HEK293T (cell line): Measurements from ENCODE around the gene FYB1.

ENCODE experiments used
- CTCF ChIA-PET: fragments of 350-600 bp; formaldehyde crosslinking; extraction: SDS; loops from one replicate; lab custom pipeline; 2021; ENCODE audit warnings: antibody characterized with exemption, inconsistent platforms; lab: Yijun Ruan, JAX
- POLR2A ChIA-PET: fragments of 350-600 bp; formaldehyde crosslinking; extraction: SDS; loops from one replicate; lab custom pipeline; 2020; ENCODE audit warnings: antibody characterized with exemption, inconsistent platforms; lab: Yijun Ruan, JAX
- DNase-seq: peaks from one replicate; pipeline ENCODE4 v3.0.0; 2012; ENCODE audit warnings: mixed read lengths; ENCODE audit errors: extremely low spot score
- ARNT ChIP-seq: fragments of 450-650 bp; IDR thresholded peaks from 2 replicates; pipeline ENCODE4 v1.6.1; 2017; ENCODE audit warnings: mild to moderate bottlenecking
- BHLHE40 ChIP-seq: fragments of 450-650 bp; IDR thresholded peaks from 2 replicates; pipeline ENCODE4 v1.6.1; 2016; ENCODE audit warnings: mild to moderate bottlenecking, moderate library complexity, borderline replicate concordance
- CTBP1 ChIP-seq: fragments of 450-650 bp; IDR thresholded peaks from 2 replicates; pipeline ENCODE4 v1.6.1; 2016; ENCODE audit warnings: borderline replicate concordance
- ELF4 ChIP-seq: fragments of 450-650 bp; IDR thresholded peaks from 2 replicates; pipeline ENCODE4 v1.6.1; 2017; ENCODE audit warnings: antibody characterized with exemption
- FOXA1 ChIP-seq: fragments of 450-650 bp; IDR thresholded peaks from 2 replicates; pipeline ENCODE4 v1.6.1; 2016; ENCODE audit warnings: mild to moderate bottlenecking
- FOXK2 ChIP-seq: fragments of 450-650 bp; IDR thresholded peaks from 2 replicates; pipeline ENCODE4 v1.6.1; 2016; ENCODE audit warnings: mild to moderate bottlenecking
- FOXM1 ChIP-seq: fragments of 450-650 bp; IDR thresholded peaks from 2 replicates; pipeline ENCODE4 v1.6.1; 2017; ENCODE audit warnings: mild to moderate bottlenecking, borderline replicate concordance
- HDGF ChIP-seq: fragments of 450-650 bp; IDR thresholded peaks from 2 replicates; pipeline ENCODE4 v1.6.1; 2017; ENCODE audit warnings: antibody characterized with exemption, borderline replicate concordance
- L3MBTL2 ChIP-seq: fragments of 450-650 bp; conservative IDR thresholded peaks from 2 replicates; pipeline ENCODE4 v1.6.1; 2016; ENCODE audit warnings: mild to moderate bottlenecking
- LEF1 ChIP-seq: fragments of 450-650 bp; IDR thresholded peaks from 2 replicates; pipeline ENCODE4 v1.6.1; 2017; ENCODE audit warnings: mild to moderate bottlenecking, borderline replicate concordance
- NFRKB ChIP-seq: fragments of 450-650 bp; IDR thresholded peaks from 2 replicates; pipeline ENCODE4 v1.6.1; 2016; ENCODE audit warnings: mild to moderate bottlenecking, moderate library complexity
- SP1 ChIP-seq: fragments of 450-650 bp; IDR thresholded peaks from 2 replicates; pipeline ENCODE4 v1.6.1; 2017
- SUZ12 ChIP-seq: fragments of 450-650 bp; IDR thresholded peaks from 2 replicates; pipeline ENCODE4 v1.6.1; 2016; ENCODE audit warnings: mild to moderate bottlenecking
- TARDBP ChIP-seq: fragments of 450-650 bp; IDR thresholded peaks from 2 replicates; pipeline ENCODE4 v1.6.1; 2016
- ZNF384 ChIP-seq: fragments of 450-650 bp; IDR thresholded peaks from 2 replicates; pipeline ENCODE4 v1.6.1; 2016
- TF ChIP-seq, protein P1 (sequence below): fragments of 450-650 bp; IDR thresholded peaks from 2 replicates; pipeline ENCODE4 v1.6.1; 2016

FYB1 gene

DNA sequence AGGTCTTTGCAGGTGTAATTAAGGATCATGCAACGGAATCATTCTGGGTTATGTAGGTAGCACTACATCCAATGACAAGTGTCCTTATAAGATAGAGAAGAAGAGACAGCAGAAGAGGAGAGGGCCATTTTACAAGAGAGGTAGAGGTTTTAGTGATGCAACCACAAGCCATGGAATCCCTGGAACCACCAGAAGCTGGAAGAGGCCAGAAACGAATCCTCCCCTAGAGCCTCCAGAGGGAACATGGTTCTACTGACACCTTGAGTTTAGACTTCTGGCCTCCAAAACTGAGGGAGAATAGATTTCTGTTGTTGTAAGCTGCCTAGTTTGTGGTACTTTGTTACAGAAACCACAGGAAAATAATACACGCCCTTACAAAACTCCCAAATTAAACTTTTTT, 3.5 kb downstream of the FYB1 start:
- no peak for DNase-seq
- CTCF ChIA-PET = interaction anchor here (0.6 to 1.6 kb wide), 3 partner anchors 68 to 1478 kb away, joined by 3 to 5 read pairs (median 3); no protein-coding TSS in a partner anchor
- no peak for TF ChIP-seq FOXK2
- no peak for TF ChIP-seq ELF4
- no peak for TF ChIP-seq FOXM1
- no peak for TF ChIP-seq TARDBP
- TF ChIP-seq, protein P1, sequence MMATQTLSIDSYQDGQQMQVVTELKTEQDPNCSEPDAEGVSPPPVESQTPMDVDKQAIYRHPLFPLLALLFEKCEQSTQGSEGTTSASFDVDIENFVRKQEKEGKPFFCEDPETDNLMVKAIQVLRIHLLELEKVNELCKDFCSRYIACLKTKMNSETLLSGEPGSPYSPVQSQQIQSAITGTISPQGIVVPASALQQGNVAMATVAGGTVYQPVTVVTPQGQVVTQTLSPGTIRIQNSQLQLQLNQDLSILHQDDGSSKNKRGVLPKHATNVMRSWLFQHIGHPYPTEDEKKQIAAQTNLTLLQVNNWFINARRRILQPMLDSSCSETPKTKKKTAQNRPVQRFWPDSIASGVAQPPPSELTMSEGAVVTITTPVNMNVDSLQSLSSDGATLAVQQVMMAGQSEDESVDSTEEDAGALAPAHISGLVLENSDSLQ = no peak
- no peak for TF ChIP-seq ZNF384
- no peak for TF ChIP-seq SP1
- TF ChIP-seq NFRKB = no peak
- TF ChIP-seq SUZ12 = no peak
- POLR2A ChIA-PET = no interaction called here

DNA sequence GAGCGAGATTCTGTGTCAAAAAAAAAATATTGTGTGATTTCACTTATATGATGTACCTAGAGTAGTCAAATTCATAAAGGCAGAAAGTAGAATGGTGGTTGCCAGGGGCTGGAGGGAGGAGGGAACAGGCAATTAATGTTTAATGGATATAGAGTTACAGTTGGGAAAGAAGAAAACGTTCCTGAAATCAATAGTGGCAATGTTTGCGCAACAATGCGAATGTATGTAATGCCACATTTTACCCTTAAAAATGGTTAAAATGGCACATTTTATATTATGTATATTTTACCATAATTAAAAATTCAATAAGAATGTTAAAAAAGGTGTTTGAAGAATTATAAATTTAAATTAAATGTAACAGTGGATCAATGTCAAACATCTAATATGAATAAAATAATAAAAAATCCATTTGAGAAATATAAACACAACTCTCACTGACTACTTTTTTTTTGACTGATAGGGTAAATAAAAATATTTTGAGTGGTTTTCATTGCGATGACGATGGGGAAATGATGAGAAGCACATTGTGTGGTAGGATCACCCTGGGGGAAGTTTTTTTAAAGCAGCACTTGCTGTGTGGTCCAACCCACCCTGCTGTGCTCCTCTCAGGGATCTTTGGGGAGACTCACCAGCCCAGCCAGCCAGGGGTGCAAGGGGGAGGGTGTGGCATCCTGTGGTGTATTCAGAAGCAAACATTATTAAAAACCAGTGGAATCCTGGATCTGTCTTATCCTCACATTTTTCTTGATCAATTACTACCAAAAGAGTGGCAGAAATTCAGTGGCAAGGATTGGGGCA, 4.3 kb downstream of the FYB1 start:
- no peak for DNase-seq
- POLR2A ChIA-PET = no interaction called here
- no peak for TF ChIP-seq HDGF
- CTCF ChIA-PET = no interaction called here

DNA sequence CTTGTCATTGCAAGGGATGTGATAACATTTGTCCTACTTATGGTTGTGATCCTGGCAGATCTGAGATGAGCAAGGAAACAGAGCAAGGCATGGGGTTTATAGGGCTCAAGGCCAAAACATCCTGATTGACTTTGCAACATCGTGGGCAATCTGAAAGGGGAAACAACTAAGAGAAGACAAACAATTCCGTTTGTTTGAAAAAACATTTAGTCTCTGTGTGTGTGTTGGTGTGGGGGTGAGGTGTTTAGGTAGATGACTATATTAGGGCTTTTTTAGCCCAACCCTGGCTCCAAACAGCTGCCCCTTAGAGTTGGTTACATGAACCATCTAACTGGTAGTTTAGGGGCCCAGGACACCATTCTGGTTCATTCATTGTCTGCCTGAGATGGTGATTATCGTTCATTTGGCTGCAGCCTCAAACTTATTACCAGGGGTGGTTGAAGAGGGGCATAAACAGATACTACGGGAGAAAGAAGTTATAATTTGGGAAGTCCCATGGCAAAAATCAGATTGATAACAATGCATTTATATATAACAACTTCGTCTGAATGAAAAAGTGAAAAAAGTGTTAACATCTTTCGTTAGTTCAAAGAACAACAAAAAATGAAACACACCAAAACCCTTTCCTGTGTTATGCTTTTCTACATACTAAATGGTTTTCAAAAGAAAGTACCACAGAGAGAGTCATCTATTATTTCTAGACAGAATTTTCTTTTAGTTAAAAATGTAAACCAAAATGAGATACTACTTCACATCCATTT, 5.7 kb downstream of the FYB1 start:
- ChIA-PET CTCF (interaction anchor here (0.6 kb wide), 1 partner anchor 158 kb away, joined by 3 read pairs; no protein-coding TSS in a partner anchor), POLR2A (no interaction called here)
- TF ChIP-seq, protein P1 = no peak
- TF ChIP-seq L3MBTL2 (no peak), TARDBP (no peak), FOXM1 (no peak), ARNT (no peak), BHLHE40 (no peak), SUZ12 (no peak), FOXK2 (no peak), NFRKB (no peak), ZNF384 (no peak), SP1 (no peak), FOXA1 (no peak), HDGF (no peak), CTBP1 (no peak), ELF4 (no peak), LEF1 (no peak)
- no peak for DNase-seq

DNA sequence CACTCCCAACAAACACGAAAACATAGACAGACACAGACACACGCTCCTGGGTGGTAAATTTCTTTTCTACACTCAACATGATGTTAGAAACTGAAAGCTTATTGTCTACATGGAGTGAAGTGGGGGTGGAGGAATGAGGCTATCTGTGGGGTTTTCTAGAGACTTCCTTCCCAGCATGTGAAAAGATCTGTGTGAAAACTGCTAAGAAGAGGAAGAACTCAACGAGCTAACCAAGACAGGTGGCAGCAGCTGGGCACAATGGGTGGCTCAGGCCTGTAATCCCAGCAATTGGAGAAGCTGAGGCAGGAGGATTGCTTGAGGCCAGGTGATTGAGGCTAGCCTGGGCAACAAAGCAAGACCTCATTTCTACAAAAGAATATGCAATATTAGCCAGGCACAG, 7.6 kb downstream of the FYB1 start:
- ChIA-PET POLR2A (no interaction called here), CTCF (no interaction called here)
- no peak for TF ChIP-seq L3MBTL2
- no peak for TF ChIP-seq FOXM1
- no peak for TF ChIP-seq FOXK2
- no peak for TF ChIP-seq ARNT
- TF ChIP-seq SP1 = no peak
- TF ChIP-seq FOXA1 = no peak
- TF ChIP-seq NFRKB = no peak
- no peak for TF ChIP-seq LEF1
- TF ChIP-seq, protein P1 = no peak
- no peak for TF ChIP-seq ELF4
- DNase-seq = no peak

DNA sequence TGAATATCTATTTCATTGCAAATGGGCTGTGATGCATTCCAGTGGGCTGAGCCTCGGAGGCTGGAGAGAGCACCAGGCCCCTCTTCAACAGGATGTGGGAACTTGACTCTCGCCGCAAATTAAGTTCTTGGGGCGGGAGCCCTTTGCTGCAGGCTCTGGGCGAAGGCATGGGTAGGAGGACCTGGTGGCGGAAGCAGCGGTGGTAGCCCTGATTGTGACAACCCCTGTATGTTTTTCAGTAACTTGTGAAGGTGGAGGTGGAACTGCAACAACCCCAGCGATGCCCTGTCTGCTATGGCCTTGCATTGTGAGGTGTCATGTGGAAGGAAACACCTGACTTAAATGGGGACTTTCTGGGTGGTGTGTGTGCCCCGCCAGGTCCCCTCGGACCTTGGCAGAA, 9.4 kb downstream of the FYB1 start:
- ChIA-PET POLR2A (no interaction called here), CTCF (no interaction called here)
- DNase-seq = no peak
- TF ChIP-seq BHLHE40 (no peak), TARDBP (no peak), L3MBTL2 (no peak), NFRKB (no peak), CTBP1 (no peak), ELF4 (no peak), FOXK2 (no peak), HDGF (no peak), ZNF384 (no peak), LEF1 (no peak), FOXM1 (no peak), ARNT (no peak)
- TF ChIP-seq, protein P1 = no peak
